Peyer's patch (tissue), 4 donors: Measurements from ENCODE around the gene NAA80.

Experiments used
- CTCF ChIP-seq, 6 experiments: fragments of 450-650 bp in 4 of 6; fragments of 200-600 bp in 2 of 6; sonication (generic) in 1 of 6; IDR thresholded peaks; one replicate each; pipeline ENCODE4 v1.5.1; 2017 to 2019; ENCODE audit warnings: antibody characterized with exemption in 6 of 6, mild to moderate bottlenecking in 3 of 6, moderate library complexity in 1 of 6
- POLR2A ChIP-seq, 2 donors: fragments of 450-650 bp; IDR thresholded peaks; one replicate each; pipeline ENCODE4 v1.5.1; 2017; ENCODE audit warnings: antibody characterized with exemption in 2 of 2, mild to moderate bottlenecking in 2 of 2, moderate library complexity in 2 of 2

- TF ChIP-seq CTCF (IDR thresholded peaks at IDR 0.05) (no peak), POLR2A (IDR thresholded peaks at IDR 0.05) (no peak)
These were observed 23.9 kb upstream of the NAA80 start for GRCh38 chr3:50323092-50323600.
